ENCODE data around the gene LRRC8D. TPM values are rescaled to one million over a fixed set of nuclear protein-coding genes. Genes with fewer than 3 reads are reported as not detected.

LRRC8D gene
- polyA plus RNA-seq, 2 of the 4 experiments (the other 2 are of a cell fraction) = 41.8 to 76.7 TPM

- 83% methylated on average over 6 of the region's 6 CpGs for WGBS (ENCODE audit: missing lambda C conversion rate)
- Histone ChIP-seq H3K4me2 (no peak overlapping the region), H3K9me3 (no peaks in the 10 kb centered on the region), H3K4me1 (peaks cover 75% of the 10 kb centered on the region), H3K4me3 (no peak overlapping the region), H3K27ac (peak overlapping the region; percentile 12 to 88; a peak in 4 of 6 replicates)
- ChIA-PET CTCF (no interaction called here), POLR2A (no interaction called here)
- DNase-seq (ENCODE audit: low read depth in 1 of 2, low spot score in 1 of 2) (no peak), FAIRE-seq (no peak), ATAC-seq (no peak)
- TF ChIP-seq CBX2 (IDR thresholded peaks at IDR 0.05; ENCODE audit: borderline replicate concordance, low read depth) (no peak), EHF (CRISPR knock-in tag; IDR thresholded peaks at IDR 0.05) (no peak), NPAS2 (CRISPR knock-in tag; IDR thresholded peaks at IDR 0.05; ENCODE audit: borderline replicate concordance) (no peak), CHD2 (IDR thresholded peaks at IDR 0.05; ENCODE audit: low read length, partially characterized antibody) (no peak), JUN (IDR thresholded peaks at IDR 0.05) (no peak), RARB (CRISPR knock-in tag; IDR thresholded peaks at IDR 0.05) (no peak)
Measured at GRCh38 chr1:89948722-89949345, 128.0 kb downstream of the LRRC8D start.

GRCh38 chr1:89949991-89950624, 129.3 kb downstream of the LRRC8D start:
- peak overlapping the region; percentile 55 for H3K4me2 ChIP-seq
- ATAC-seq (no peak), DNase-seq (ENCODE audit: low read depth in 1 of 2, low spot score in 1 of 2) (no peak), FAIRE-seq (no peak)
- no peak for TF ChIP-seq EP300 (IDR thresholded peaks at IDR 0.05)
- no peak for TF ChIP-seq HOXB13 (CRISPR knock-in tag; IDR thresholded peaks at IDR 0.05; ENCODE audit: low read depth)
- no peak overlapping the region for H3K4me3 ChIP-seq
- CTCF ChIA-PET = interaction anchor here (1.2 kb wide), 1 partner anchor 106 kb away, joined by 4 read pairs; no protein-coding TSS in a partner anchor
- 0% methylated on average over 1 of the region's 1 CpG for WGBS (ENCODE audit: missing lambda C conversion rate)
- POLR2A ChIA-PET = no interaction called here
- peak overlapping the region; percentile 65 to 88 for H3K27ac ChIP-seq
- H3K9me3 ChIP-seq = no peaks in the 10 kb centered on the region
- peaks cover 72% of the 10 kb centered on the region for H3K4me1 ChIP-seq

- CTCF ChIA-PET = interaction anchor here (1.2 kb wide), 1 partner anchor 107 kb away, joined by 4 read pairs; no protein-coding TSS in a partner anchor
Measured at GRCh38 chr1:89950703-89951102, 129.9 kb downstream of the LRRC8D start.

More at GRCh38 chr1:89950703-89951102, 129.9 kb downstream of the LRRC8D start:
- H3K4me2 ChIP-seq = peak overlapping the region; percentile 55
- no peak for TF ChIP-seq RNF2 (IDR thresholded peaks at IDR 0.05; ENCODE audit: borderline replicate concordance, low read depth)
- no peak for TF ChIP-seq POLR2A (IDR thresholded peaks at IDR 0.05; ENCODE audit: low read length)
- TF ChIP-seq CTCF (IDR thresholded peaks at IDR 0.05) = no peak
- TF ChIP-seq USF2 (IDR thresholded peaks at IDR 0.05) = no peak
- no peak for TF ChIP-seq ZC3H11A (IDR thresholded peaks at IDR 0.05)
- no peak for TF ChIP-seq MAX (IDR thresholded peaks at IDR 0.05)
- TF ChIP-seq PBX3 (IDR thresholded peaks at IDR 0.05) = no peak
- no peak for TF ChIP-seq MAFK (IDR thresholded peaks at IDR 0.05; ENCODE audit: partially characterized antibody)
- no peak for TF ChIP-seq FOXS1 (CRISPR knock-in tag; IDR thresholded peaks at IDR 0.05)
- TF ChIP-seq CBX2 (IDR thresholded peaks at IDR 0.05; ENCODE audit: borderline replicate concordance, low read depth) = no peak
- TF ChIP-seq MAZ (IDR thresholded peaks at IDR 0.05; ENCODE audit: borderline replicate concordance, low read depth, low read length) = no peak
- TF ChIP-seq REST (IDR thresholded peaks at IDR 0.05) = no peak
- TF ChIP-seq ZSCAN20 (CRISPR knock-in tag; IDR thresholded peaks at IDR 0.05) = no peak
- TF ChIP-seq ELK1 (IDR thresholded peaks at IDR 0.05; ENCODE audit: low read depth, low read length) = no peak
- TF ChIP-seq BHLHE40 (IDR thresholded peaks at IDR 0.05; ENCODE audit: low read depth, low read length) = no peak
- H3K9me3 ChIP-seq = no peaks in the 10 kb centered on the region
- no peak overlapping the region for H3K4me3 ChIP-seq
- DNase-seq (ENCODE audit: low read depth in 1 of 2, low spot score in 1 of 2) (no peak), ATAC-seq (no peak), FAIRE-seq (no peak)
- H3K4me1 ChIP-seq = peaks cover 66% of the 10 kb centered on the region
- peak overlapping the region; percentile 65 to 88 for H3K27ac ChIP-seq
- WGBS (ENCODE audit: missing lambda C conversion rate) = 72% methylated on average over 2 of the region's 2 CpGs
- POLR2A ChIA-PET = no interaction called here
